K562 (cell line): Measurements from ENCODE around the gene TAF4. TPM values are rescaled to one million over a fixed set of nuclear protein-coding genes. Genes with fewer than 3 reads are reported as not detected.

Source experiments
- ATAC-seq: fragments of 200-7000 bp; cut with Tn5 transposase; 3 replicates; pipeline ENCODE4 v1.9.1; 2020; ENCODE audit warnings: moderate library complexity
- BruUV-seq: library from RNA; stranded (reverse); fragments of 400-500 nt; replicated peaks from 2 replicates; lab custom pipeline; 2021; lab: Mats Ljungman, UMichigan
- CTCF ChIA-PET: fragments of 300-600 bp; formaldehyde crosslinking; extraction: SDS; loops from one replicate; lab custom pipeline; 2021; ENCODE audit warnings: low intra/inter-chr PET ratio; lab: Yijun Ruan, JAX
- POLR2A ChIA-PET: fragments of 300-600, 350-650 bp; sonication (Branson Sonifier 250); formaldehyde crosslinking; extraction: SDS; loops from one replicate; lab custom pipeline; 2021; ENCODE audit warnings: antibody characterized with exemption, inconsistent platforms; lab: Yijun Ruan, JAX
- DNase-seq, 4 experiments: peaks; one replicate each; pipeline versions ENCODE4 v3.0.0 to v3.0.0-alpha.2; 2011 to 2018; ENCODE audit warnings: low spot score in 3 of 4, mixed read lengths in 3 of 4; ENCODE audit errors: extremely low read depth in 1 of 4
- FAIRE-seq: peaks from 2 replicates; lab custom pipeline; 2011; peaks lifted over from hg19 to GRCh38; lab: Jason Lieb, UNC
- H2AFZ ChIP-seq: 2 replicates; pipeline ENCODE4 v1.6.0; 2011; ENCODE audit warnings: low read depth, low read length, control low read depth, inconsistent platforms
- H3K27ac ChIP-seq: fragments of 200-600 bp; 3 replicates; pipeline ENCODE4 v1.8.0; 2011; ENCODE audit warnings: low read depth, mild to moderate bottlenecking, control low read depth, inconsistent platforms, low read length, moderate library complexity, mixed read lengths; ENCODE audit errors: extremely low read depth
- H3K27me3 ChIP-seq, 2 experiments: fragments of 300-600 bp in 1 of 2; 2 replicates in 1 of 2; 3 replicates in 1 of 2; pipeline versions ENCODE4 v1.6.0 to v1.8.0; 2011; ENCODE audit warnings: inconsistent platforms in 2 of 2, low read length in 2 of 2, mild to moderate bottlenecking in 1 of 2, mixed read lengths in 1 of 2, moderate library complexity in 1 of 2; ENCODE audit not compliant: control insufficient read depth in 2 of 2, insufficient read depth in 2 of 2
- H3K36me3 ChIP-seq: fragments of 300-600 bp; 3 replicates; pipeline ENCODE4 v1.8.0; 2011; ENCODE audit warnings: mild to moderate bottlenecking, low read length, inconsistent platforms; ENCODE audit not compliant: control insufficient read depth, insufficient read depth
- H3K4me1 ChIP-seq, 2 experiments: fragments of 200-600 bp in 1 of 2; replicated peaks in 1 of 2; 2 replicates in 1 of 2; 3 replicates in 1 of 2; pipeline versions ENCODE4 v1.5.1 to v1.8.0; 2011; ENCODE audit warnings: inconsistent platforms in 2 of 2, low read length in 2 of 2, mild to moderate bottlenecking in 1 of 2, mixed read lengths in 1 of 2, moderate library complexity in 1 of 2; ENCODE audit not compliant: control insufficient read depth in 2 of 2, insufficient read depth in 2 of 2
- H3K4me2 ChIP-seq: 2 replicates; pipeline ENCODE4 v1.6.1; 2011; ENCODE audit warnings: low read length, control low read depth, inconsistent platforms, mixed read lengths; ENCODE audit not compliant: insufficient read depth
- H3K4me3 ChIP-seq: fragments of 200-600 bp; sonication (generic), shearing (Covaris generic); 2 replicates; pipeline ENCODE4 v1.5.1; 2016; ENCODE audit warnings: control low read depth, inconsistent platforms
- H3K79me2 ChIP-seq: fragments of 200-600 bp; 3 replicates; pipeline ENCODE4 v1.8.0; 2011; ENCODE audit warnings: low read length, inconsistent platforms; ENCODE audit not compliant: control insufficient read depth, insufficient read depth
- H3K9ac ChIP-seq, 2 experiments: 2 replicates each; pipeline versions ENCODE4 v1.6.0 to v1.6.1; 2011; ENCODE audit warnings: low read depth in 2 of 2, low read length in 2 of 2, control low read depth in 1 of 2, inconsistent platforms in 1 of 2, mild to moderate bottlenecking in 1 of 2, mixed read lengths in 1 of 2; ENCODE audit not compliant: insufficient read depth in 1 of 2
- H3K9me1 ChIP-seq: one replicate; pipeline ENCODE4 v1.6.0; 2011; ENCODE audit warnings: inconsistent platforms, mild to moderate bottlenecking, low read length, moderate library complexity; ENCODE audit not compliant: control insufficient read depth, insufficient read depth
- H3K9me3 ChIP-seq: replicated peaks from 2 replicates; pipeline ENCODE4 v1.5.1; 2011; ENCODE audit warnings: low read depth, low read length, inconsistent platforms; ENCODE audit not compliant: control insufficient read depth, insufficient read depth
- H4K20me1 ChIP-seq: replicated peaks from 2 replicates; pipeline ENCODE4 v1.6.1; 2011; ENCODE audit warnings: low read length, inconsistent platforms, mixed read lengths; ENCODE audit not compliant: control insufficient read depth, insufficient read depth
- CGGBP1 ChIP-seq: fragments of 250-450 bp; sonication (Bioruptor Pico); IDR thresholded peaks from 2 replicates; pipeline ENCODE4 v1.9.0; 2021; ENCODE audit warnings: mild to moderate bottlenecking
- DLX4 ChIP-seq: fragments of 250-450 bp; sonication (Bioruptor Pico); IDR thresholded peaks from 2 replicates; pipeline ENCODE4 v1.6.1; 2021; ENCODE audit warnings: mild to moderate bottlenecking
- MAX ChIP-seq: sonication (generic); formaldehyde crosslinking; IDR thresholded peaks from 2 replicates; pipeline ENCODE4 v1.9.0; 2022; ENCODE audit warnings: mild to moderate bottlenecking, missing genetic modification reagents
- MCM7 ChIP-seq, 2 experiments: fragments of 450-650 bp; IDR thresholded peaks; 2 replicates each; pipeline ENCODE4 v1.6.1; 2016 to 2018
- MTA3 ChIP-seq: fragments of 450-650 bp; formaldehyde crosslinking; IDR thresholded peaks from 2 replicates; pipeline ENCODE4 v1.6.1; 2017; ENCODE audit warnings: mild to moderate bottlenecking, borderline replicate concordance
- NRF1 ChIP-seq, 2 experiments: fragments of 450-650 bp; IDR thresholded peaks in 1 of 2; conservative IDR thresholded peaks in 1 of 2; 2 replicates each; pipeline ENCODE4 v1.6.1; 2014; ENCODE audit warnings: mild to moderate bottlenecking in 2 of 2
- TFAP4 ChIP-seq: sonication (generic); formaldehyde crosslinking; IDR thresholded peaks from 2 replicates; pipeline ENCODE4 v1.8.0; 2022; ENCODE audit warnings: missing genetic modification reagents, mild to moderate bottlenecking, moderate library complexity, borderline replicate concordance
- ZFP91 ChIP-seq: sonication (generic); formaldehyde crosslinking; IDR thresholded peaks from 2 replicates; pipeline ENCODE4 v1.8.0; 2022; ENCODE audit warnings: mild to moderate bottlenecking, missing genetic modification reagents
- ZNF639 ChIP-seq, 2 experiments: fragments of 200-800 bp in 1 of 2; sonication (Bioruptor generic) in 1 of 2; sonication (generic) in 1 of 2; formaldehyde crosslinking in 1 of 2; IDR thresholded peaks in 1 of 2; conservative IDR thresholded peaks in 1 of 2; 2 replicates each; pipeline versions ENCODE4 v1.5.0 to v1.6.1; 2016 to 2020; ENCODE audit warnings: missing compliant biosample characterization in 1 of 2, missing genetic modification characterization in 1 of 2, missing genetic modification reagents in 1 of 2
- WGBS: fragments of 100-300 bp; shearing (Covaris generic); methylation state at CpG from one replicate; pipeline ENCODE4 v1.1.6; 2016; ENCODE audit warnings: low coverage, mixed read lengths; ENCODE audit not compliant: insufficient coverage; ENCODE audit errors: missing lambda C conversion rate; 5-methylcytosine and 5-hydroxymethylcytosine counted together
- in situ Hi-C: fragments of 300-500 bp; cut with MboI; formaldehyde crosslinking; loops from 4 replicates; pipeline ENCODE4 v1.15.0; 2018; ENCODE audit warnings: inconsistent platforms, mixed read lengths
- intact Hi-C: fragments of 100-400 bp; cut with micrococcal nuclease; formaldehyde crosslinking; loops from 2 replicates; pipeline ENCODE4 v1.14.2; 2022
- polyA plus RNA-seq, 8 experiments: library from polyadenylated mRNA; depleted of rRNA in 4 of 8; stranded (reverse) in 5 of 8; unstranded in 3 of 8; fragments of >200 nt; fragmentation: Nextera tagmentation in 2 of 8; fragmentation: Illumina TruSeq in 1 of 8; extraction: Ambion mirVana in 2 of 8; extraction: Trizol in 1 of 8; gene quantifications; 2 replicates each; pipeline versions ENCODE4 v1.2.1 to v1.2.3, GENCODE V29; 2011 to 2014; ENCODE audit warnings: inconsistent platforms in 1 of 8, missing spikeins in 1 of 8
- total RNA-seq, 7 experiments: library from RNA; depleted of rRNA in 6 of 7; stranded (reverse); fragments of >200 nt in 6 of 7; fragmentation: Illumina TruSeq in 2 of 7; extraction: Trizol in 2 of 7; gene quantifications; 2 replicates each; pipeline versions ENCODE4 v1.2.1 to v1.2.3, GENCODE V29; 2011 to 2021; ENCODE audit warnings: low replicate concordance in 1 of 7

TAF4 gene
- total and polyA plus RNA-seq, 9 of the 15 experiments (the other 6 are each of a cell fraction or from before 2014, with no cell fraction given): 0.44 to 28.3 (median 5.6) TPM

- Histone ChIP-seq H3K27ac (no peak overlapping the region), H3K4me3 (no peak overlapping the region), H3K9ac (no peak overlapping the region), H2AFZ (no peak overlapping the region), H4K20me1 (no peaks in the 10 kb centered on the region), H3K36me3 (no peaks in the 10 kb centered on the region), H3K9me3 (peaks cover 5% of the 10 kb centered on the region), H3K4me2 (no peak overlapping the region), H3K4me1 (peaks cover 0 to 11% of the 10 kb centered on the region in 2 experiments; a peak in 3 of 5 replicates)
- BruUV-seq: no TSS peak
- WGBS: 2% methylated on average over 5 of the region's 5 CpGs
- FAIRE-seq: no peak
- CTCF ChIA-PET: no interaction called here
- intact Hi-C loops (no loop called here), in situ Hi-C loops (no loop called here)
- DNase-seq: no peak
- POLR2A ChIA-PET: no interaction called here
- no peak for ATAC-seq
- TF ChIP-seq ZNF639 (CRISPR knock-in tag; conservative IDR thresholded peaks at IDR 0.05 in 1 of 2, IDR thresholded peaks at IDR 0.05 in 1 of 2) (no peak), MTA3 (no peak), MCM7 (IDR thresholded peaks at IDR 0.05) (no peak), NRF1 (conservative IDR thresholded peaks at IDR 0.05 in 1 of 2, IDR thresholded peaks at IDR 0.05 in 1 of 2) (no peak), DLX4 (CRISPR knock-in tag) (no peak), ZFP91 (CRISPR knock-in tag) (no peak), MAX (CRISPR knock-in tag) (no peak), CGGBP1 (CRISPR knock-in tag) (no peak), TFAP4 (CRISPR knock-in tag) (no peak)
- TF ChIP-seq, all 486 proteins: peak for 0
- Histone ChIP-seq H3K9me1 (no peaks in the 10 kb centered on the region), H3K79me2 (no peaks in the 10 kb centered on the region), H3K27me3 (peaks cover 16 to 45% of the 10 kb centered on the region in 2 experiments; a peak in 4 of 5 replicates)
These were observed 39.9 kb upstream of the TAF4 start for GRCh38 chr20:62105592-62105991.
